ENCODE measurements around the gene OPN1LW. TPM values are rescaled to one million over a fixed set of nuclear protein-coding genes. Genes with fewer than 3 reads are reported as not detected.
"Not testable (repeated sequence)": the region's sequence is repeated elsewhere in the genome, so short reads cannot be mapped to it uniquely, and the experiment has no call there.

The OPN1LW gene
- total RNA-seq: not detected

GRCh38 chrX:154144010-154144409 lies at the start of gene OPN1LW:
OPN1LW (plus strand) TSS chrX:154144243; CDS start chrX:154144284, 41 bp downstream.
- H3K36me3 ChIP-seq; intact Hi-C loops (cut with DNase I; ENCODE audit: low total_unique reads); in situ Hi-C loops (cut with MboI; ENCODE audit: low sequenced_read_pairs in 4 of 4); DNase-seq; ATAC-seq; H3K9me3 ChIP-seq; H3K4me3 ChIP-seq; H3K4me1 ChIP-seq; H3K27ac ChIP-seq; H3K27me3 ChIP-seq: not testable (repeated sequence)

- Histone ChIP-seq H3K4me3 (peak overlapping the region in 1 of 4 donors; percentile 17), H3K9me3 (no peaks in the 10 kb centered on the region), H3K27me3 (no peaks in the 10 kb centered on the region), H3K4me1 (peaks cover 44 to 56% of the 10 kb centered on the region in 2 donors), H3K36me3 (no peaks in the 10 kb centered on the region), H3K27ac (peak overlapping the region; percentile 49 to 99 (median 94))
- ATAC-seq: no peak
- no peak for DNase-seq
- intact Hi-C loops (cut with DNase I; ENCODE audit: low total_unique reads): loop anchor here (5.0 kb wide), 3 partner anchors 43 to 282 kb away; partner anchors contain the start of gene EMD
- TF ChIP-seq POLR2A (IDR thresholded peaks at IDR 0.05) (no peak), CTCF (IDR thresholded peaks at IDR 0.05 in 4 of 5, conservative IDR thresholded peaks at IDR 0.05 in 1 of 5) (no peak)
- in situ Hi-C loops (cut with MboI; ENCODE audit: low sequenced_read_pairs in 4 of 4): no loop called here
Observed at GRCh38 chrX:154094833-154095232, 49.2 kb upstream of the OPN1LW start.

- H3K27ac ChIP-seq: peak overlapping the region; percentile 90 to 99 (median 94)
- no peak for TF ChIP-seq CTCF (IDR thresholded peaks at IDR 0.05 in 4 of 5, conservative IDR thresholded peaks at IDR 0.05 in 1 of 5)
- no peak for TF ChIP-seq POLR2A (IDR thresholded peaks at IDR 0.05)
- ATAC-seq: peak; percentile 12 to 23
- peak overlapping the region; percentile 62 to 72 (median 68) for H3K4me3 ChIP-seq
- H3K36me3 ChIP-seq: no peaks in the 10 kb centered on the region
- H3K27me3 ChIP-seq: no peaks in the 10 kb centered on the region
- peaks cover 44 to 53% of the 10 kb centered on the region in 2 donors for H3K4me1 ChIP-seq
- intact Hi-C loops (cut with DNase I; ENCODE audit: low total_unique reads): loop anchor here (1.0 to 5.0 kb wide), 4 partner anchors 44 to 281 kb away; partner anchors contain the start of genes EMD and HCFC1
- DNase-seq: peak in 1 of 2 donors; percentile 23
- in situ Hi-C loops (cut with MboI; ENCODE audit: low sequenced_read_pairs in 4 of 4): no loop called here
- no peaks in the 10 kb centered on the region for H3K9me3 ChIP-seq
Observed at GRCh38 chrX:154096140-154097002, 47.7 kb upstream of the OPN1LW start.

DNA sequence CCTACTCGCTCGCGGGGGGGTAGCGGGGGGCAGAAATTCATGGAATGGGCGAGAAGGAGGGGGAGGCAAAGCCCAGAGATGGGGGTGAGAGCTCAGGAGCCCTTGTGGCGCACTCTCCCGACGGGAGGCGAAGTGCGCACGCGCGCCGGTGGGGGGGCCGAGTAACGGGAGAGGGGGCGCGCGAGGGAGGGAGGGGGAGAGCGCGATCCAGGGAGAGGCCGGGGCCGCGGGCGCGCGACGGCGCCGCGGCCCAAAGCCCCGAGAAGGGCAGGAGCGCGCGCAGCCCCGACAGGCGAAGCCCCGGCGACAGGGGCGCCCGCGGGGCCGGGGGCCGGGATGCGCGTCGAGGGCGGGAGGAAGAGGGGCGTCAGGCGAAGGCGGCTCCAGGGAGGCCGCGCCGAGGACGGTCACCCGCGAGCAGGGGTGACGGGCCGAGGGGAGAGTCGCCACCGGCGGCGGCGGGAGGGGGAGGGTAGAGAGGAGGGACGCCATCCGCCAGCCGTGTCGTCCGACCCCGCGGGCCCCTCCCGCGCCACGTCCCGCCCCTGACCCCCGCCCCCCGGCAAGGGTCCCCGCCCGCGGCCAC lies 46.9 kb upstream of the OPN1LW start:
- in situ Hi-C loops (cut with MboI; ENCODE audit: low sequenced_read_pairs in 4 of 4): no loop called here
- intact Hi-C loops (cut with DNase I; ENCODE audit: low total_unique reads): loop anchor here (1.0 to 5.0 kb wide), 4 partner anchors 45 to 280 kb away; partner anchors contain the start of genes EMD and HCFC1
- Histone ChIP-seq H3K27me3 (no peaks in the 10 kb centered on the region), H3K27ac (peak overlapping the region; percentile 90 to 99 (median 94)), H3K4me1 (peaks cover 39 to 46% of the 10 kb centered on the region in 2 donors), H3K4me3 (peak overlapping the region; percentile 62 to 72 (median 68)), H3K36me3 (no peaks in the 10 kb centered on the region), H3K9me3 (no peaks in the 10 kb centered on the region)
- TF ChIP-seq CTCF (IDR thresholded peaks at IDR 0.05 in 4 of 5, conservative IDR thresholded peaks at IDR 0.05 in 1 of 5) (no peak), POLR2A (IDR thresholded peaks at IDR 0.05) (peak; percentile 47 to 60)
- peak; percentile 28 to 68 for DNase-seq
- ATAC-seq: peak; percentile 62 to 68

Data from gastrocnemius medialis (tissue), 4 donors.